Activated CD8-positive, alpha-beta memory T cell treated with anti-CD3 and anti-CD28 coated beads for 36 hours (primary cell): ENCODE results near the gene PRSS56. TPM values are rescaled to one million over a fixed set of nuclear protein-coding genes. Genes with fewer than 3 reads are reported as not detected.

ENCODE experiments used
- CTCF ChIA-PET: fragments of 350-600 bp; sonication (Branson Sonifier 250); formaldehyde crosslinking; loops from one replicate; lab custom pipeline; 2021; ENCODE audit warnings: antibody characterized with exemption; lab: Charles Lee
- POLR2A ChIA-PET: fragments of 350-600 bp; sonication (Branson Sonifier 250); formaldehyde crosslinking; loops from one replicate; lab custom pipeline; 2021; ENCODE audit warnings: antibody characterized with exemption; lab: Charles Lee
- total RNA-seq, 2 experiments: library from RNA; stranded (reverse); gene quantifications; one replicate each; pipeline ENCODE4 v1.2.3, GENCODE V29; 2021

PRSS56 gene
- total RNA-seq, 2 experiments from 2014 or later, result not detected

GRCh38 chr2:232497348-232497747, 22.8 kb upstream of the PRSS56 start:
- ChIA-PET CTCF (no interaction called here), POLR2A (no interaction called here)

- POLR2A ChIA-PET, result no interaction called here
- CTCF ChIA-PET, result no interaction called here
These were observed 21.7 kb upstream of the PRSS56 start for GRCh38 chr2:232498452-232498851.

GRCh38 chr2:232501331-232501771, 18.8 kb upstream of the PRSS56 start:
- CTCF ChIA-PET, result interaction anchor here (1.2 kb wide), 1 partner anchor 17 kb away, joined by 3 read pairs; no protein-coding TSS in a partner anchor
- POLR2A ChIA-PET, result no interaction called here

GRCh38 chr2:232501794-232502390, 18.3 kb upstream of the PRSS56 start:
- CTCF ChIA-PET, result interaction anchor here (1.2 kb wide), 1 partner anchor 17 kb away, joined by 3 read pairs; no protein-coding TSS in a partner anchor

GRCh38 chr2:232502511-232502910, 17.7 kb upstream of the PRSS56 start:
- POLR2A ChIA-PET, result no interaction called here

More at GRCh38 chr2:232501794-232502390, 18.3 kb upstream of the PRSS56 start:
- POLR2A ChIA-PET, result no interaction called here

GRCh38 chr2:232502911-232503808, 17.0 kb upstream of the PRSS56 start:
- ChIA-PET POLR2A (no interaction called here), CTCF (no interaction called here)

More at GRCh38 chr2:232502511-232502910, 17.7 kb upstream of the PRSS56 start:
- CTCF ChIA-PET, result no interaction called here

GRCh38 chr2:232503809-232504323, 16.3 kb upstream of the PRSS56 start:
- POLR2A ChIA-PET, result no interaction called here
- CTCF ChIA-PET, result no interaction called here

GRCh38 chr2:232504438-232504837, 15.8 kb upstream of the PRSS56 start:
- ChIA-PET CTCF (no interaction called here), POLR2A (no interaction called here)

- ChIA-PET CTCF (no interaction called here), POLR2A (no interaction called here)
These were observed 14.3 kb upstream of the PRSS56 start for GRCh38 chr2:232505856-232506255.

- POLR2A ChIA-PET, result no interaction called here
These were observed 13.5 kb upstream of the PRSS56 start for GRCh38 chr2:232506709-232507108.

GRCh38 chr2:232508251-232508650, 11.9 kb upstream of the PRSS56 start:
- POLR2A ChIA-PET, result no interaction called here

More at GRCh38 chr2:232506709-232507108, 13.5 kb upstream of the PRSS56 start:
- CTCF ChIA-PET, result no interaction called here

GRCh38 chr2:232511336-232511890, 8.8 kb upstream of the PRSS56 start:
- ChIA-PET POLR2A (no interaction called here), CTCF (interaction anchor here (2.2 kb wide), 1 partner anchor 10 kb away, joined by 8 read pairs; no protein-coding TSS in a partner anchor)

More at GRCh38 chr2:232508251-232508650, 11.9 kb upstream of the PRSS56 start:
- CTCF ChIA-PET, result interaction anchor here (0.5 kb wide), 1 partner anchor 1034 kb away, joined by 3 read pairs; no protein-coding TSS in a partner anchor

- POLR2A ChIA-PET, result no interaction called here
These were observed 7.6 kb upstream of the PRSS56 start for GRCh38 chr2:232512602-232513001.

GRCh38 chr2:232513353-232513752, 6.8 kb upstream of the PRSS56 start:
- POLR2A ChIA-PET, result no interaction called here
- CTCF ChIA-PET, result no interaction called here

More at GRCh38 chr2:232512602-232513001, 7.6 kb upstream of the PRSS56 start:
- CTCF ChIA-PET, result interaction anchor here (2.2 kb wide), 1 partner anchor 9 kb away, joined by 8 read pairs; no protein-coding TSS in a partner anchor

- ChIA-PET POLR2A (no interaction called here), CTCF (no interaction called here)
These were observed 4.5 kb upstream of the PRSS56 start for GRCh38 chr2:232515639-232516038.

- POLR2A ChIA-PET, result no interaction called here
- CTCF ChIA-PET, result interaction anchor here (0.7 kb wide), 1 partner anchor 20 kb away, joined by 3 read pairs; no protein-coding TSS in a partner anchor
These were observed 3.6 kb upstream of the PRSS56 start for GRCh38 chr2:232516551-232516950.

GRCh38 chr2:232518844-232519243, 1.3 kb upstream of the PRSS56 start:
- CTCF ChIA-PET, result interaction anchor here (1.2 kb wide), 1 partner anchor 17 kb away, joined by 3 read pairs; no protein-coding TSS in a partner anchor
- POLR2A ChIA-PET, result no interaction called here

GRCh38 chr2:232520489-232520888, 301 bp downstream of the PRSS56 start:
- ChIA-PET CTCF (interaction anchor here (1.0 to 2.2 kb wide), 3 partner anchors 9 to 76 kb away, joined by 3 to 8 read pairs (median 7); no protein-coding TSS in a partner anchor), POLR2A (no interaction called here)

GRCh38 chr2:232521098-232521497, 910 bp downstream of the PRSS56 start:
- ChIA-PET POLR2A (no interaction called here), CTCF (interaction anchor here (1.0 to 2.2 kb wide), 3 partner anchors 9 to 76 kb away, joined by 3 to 8 read pairs (median 7); no protein-coding TSS in a partner anchor)
